Measurements from ENCODE around the gene OCA2.

Gene OCA2

GRCh38 chr15:28049581-28049980 is 49.5 kb downstream of the OCA2 start:
- Histone ChIP-seq H3K9me3 (ENCODE audit: control insufficient read depth, low read length) (no peaks in the 10 kb centered on the region), H3K36me3 (ENCODE audit: control insufficient read depth, insufficient read depth, low read length) (no peaks in the 10 kb centered on the region), H3K27ac (ENCODE audit: insufficient read depth, low read length, poor library complexity, severe bottlenecking) (no peak overlapping the region), H3K4me1 (ENCODE audit: control insufficient read depth, insufficient read depth, low read length, poor library complexity, severe bottlenecking) (no peaks in the 10 kb centered on the region), H3K4me3 (ENCODE audit: insufficient read depth, low read depth, low read length, poor library complexity, severe bottlenecking) (no peak overlapping the region), H3K27me3 (replicated peaks; ENCODE audit: control insufficient read depth, insufficient read depth, low read length, poor library complexity, severe bottlenecking) (no peaks in the 10 kb centered on the region)
- no peak for DNase-seq

DNA sequence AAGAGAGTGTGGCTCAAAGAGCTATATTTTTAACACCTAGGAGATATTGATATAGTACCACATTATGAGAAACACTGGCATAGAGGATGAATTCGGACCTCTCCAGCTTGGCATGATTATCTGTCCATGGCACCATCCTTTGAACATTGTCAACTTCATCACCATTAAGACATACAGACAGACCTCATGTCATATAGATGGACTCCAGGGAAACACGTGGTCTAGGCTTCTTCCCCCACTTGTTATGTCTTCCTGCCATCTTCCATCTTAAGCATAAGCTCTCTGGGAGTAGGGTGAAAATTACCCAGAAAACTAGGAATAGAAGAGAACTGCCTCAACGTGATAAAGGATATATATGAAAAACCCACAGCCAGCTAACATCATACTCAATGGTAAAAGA is 51.8 kb downstream of the OCA2 start:
- no peaks in the 10 kb centered on the region for H3K9me3 ChIP-seq (ENCODE audit: control insufficient read depth, low read length)
- no peaks in the 10 kb centered on the region for H3K4me1 ChIP-seq (ENCODE audit: control insufficient read depth, insufficient read depth, low read length, poor library complexity, severe bottlenecking)
- no peaks in the 10 kb centered on the region for H3K27me3 ChIP-seq (replicated peaks; ENCODE audit: control insufficient read depth, insufficient read depth, low read length, poor library complexity, severe bottlenecking)
- DNase-seq, result no peak
- H3K4me3 ChIP-seq (ENCODE audit: insufficient read depth, low read depth, low read length, poor library complexity, severe bottlenecking), result no peak overlapping the region
- no peaks in the 10 kb centered on the region for H3K36me3 ChIP-seq (ENCODE audit: control insufficient read depth, insufficient read depth, low read length)
- no peak overlapping the region for H3K27ac ChIP-seq (ENCODE audit: insufficient read depth, low read length, poor library complexity, severe bottlenecking)

- H3K36me3 ChIP-seq (ENCODE audit: control insufficient read depth, insufficient read depth, low read length), result no peaks in the 10 kb centered on the region
- H3K9me3 ChIP-seq (ENCODE audit: control insufficient read depth, low read length), result no peaks in the 10 kb centered on the region
- DNase-seq, result no peak
- H3K4me3 ChIP-seq (ENCODE audit: insufficient read depth, low read depth, low read length, poor library complexity, severe bottlenecking), result no peak overlapping the region
- H3K27ac ChIP-seq (ENCODE audit: insufficient read depth, low read length, poor library complexity, severe bottlenecking), result no peak overlapping the region
- no peaks in the 10 kb centered on the region for H3K4me1 ChIP-seq (ENCODE audit: control insufficient read depth, insufficient read depth, low read length, poor library complexity, severe bottlenecking)
- no peaks in the 10 kb centered on the region for H3K27me3 ChIP-seq (replicated peaks; ENCODE audit: control insufficient read depth, insufficient read depth, low read length, poor library complexity, severe bottlenecking)
Observed at GRCh38 chr15:28044121-28044672, 54.9 kb downstream of the OCA2 start.

- Histone ChIP-seq H3K9me3 (ENCODE audit: control insufficient read depth, low read length) (no peaks in the 10 kb centered on the region), H3K27me3 (replicated peaks; ENCODE audit: control insufficient read depth, insufficient read depth, low read length, poor library complexity, severe bottlenecking) (no peaks in the 10 kb centered on the region), H3K4me3 (ENCODE audit: insufficient read depth, low read depth, low read length, poor library complexity, severe bottlenecking) (no peak overlapping the region), H3K27ac (ENCODE audit: insufficient read depth, low read length, poor library complexity, severe bottlenecking) (no peak overlapping the region), H3K36me3 (ENCODE audit: control insufficient read depth, insufficient read depth, low read length) (no peaks in the 10 kb centered on the region), H3K4me1 (ENCODE audit: control insufficient read depth, insufficient read depth, low read length, poor library complexity, severe bottlenecking) (no peaks in the 10 kb centered on the region)
- DNase-seq, result no peak
Observed at GRCh38 chr15:28043691-28044091, 55.4 kb downstream of the OCA2 start.

GRCh38 chr15:28037969-28038590 is 61.0 kb downstream of the OCA2 start:
- H3K27me3 ChIP-seq (replicated peaks; ENCODE audit: control insufficient read depth, insufficient read depth, low read length, poor library complexity, severe bottlenecking), result no peaks in the 10 kb centered on the region

GRCh38 chr15:28033443-28033842 is 65.7 kb downstream of the OCA2 start:
- no peaks in the 10 kb centered on the region for H3K36me3 ChIP-seq (ENCODE audit: control insufficient read depth, insufficient read depth, low read length)
- no peak overlapping the region for H3K4me3 ChIP-seq (ENCODE audit: insufficient read depth, low read depth, low read length, poor library complexity, severe bottlenecking)
- no peaks in the 10 kb centered on the region for H3K9me3 ChIP-seq (ENCODE audit: control insufficient read depth, low read length)
- H3K27me3 ChIP-seq (replicated peaks; ENCODE audit: control insufficient read depth, insufficient read depth, low read length, poor library complexity, severe bottlenecking), result no peaks in the 10 kb centered on the region
- H3K4me1 ChIP-seq (ENCODE audit: control insufficient read depth, insufficient read depth, low read length, poor library complexity, severe bottlenecking), result no peaks in the 10 kb centered on the region
- no peak overlapping the region for H3K27ac ChIP-seq (ENCODE audit: insufficient read depth, low read length, poor library complexity, severe bottlenecking)
- no peak for DNase-seq

More at GRCh38 chr15:28037969-28038590, 61.0 kb downstream of the OCA2 start:
- Histone ChIP-seq H3K9me3 (ENCODE audit: control insufficient read depth, low read length) (no peaks in the 10 kb centered on the region), H3K4me1 (ENCODE audit: control insufficient read depth, insufficient read depth, low read length, poor library complexity, severe bottlenecking) (no peaks in the 10 kb centered on the region), H3K36me3 (ENCODE audit: control insufficient read depth, insufficient read depth, low read length) (no peaks in the 10 kb centered on the region), H3K4me3 (ENCODE audit: insufficient read depth, low read depth, low read length, poor library complexity, severe bottlenecking) (no peak overlapping the region), H3K27ac (ENCODE audit: insufficient read depth, low read length, poor library complexity, severe bottlenecking) (no peak overlapping the region)
- DNase-seq, result no peak

DNA sequence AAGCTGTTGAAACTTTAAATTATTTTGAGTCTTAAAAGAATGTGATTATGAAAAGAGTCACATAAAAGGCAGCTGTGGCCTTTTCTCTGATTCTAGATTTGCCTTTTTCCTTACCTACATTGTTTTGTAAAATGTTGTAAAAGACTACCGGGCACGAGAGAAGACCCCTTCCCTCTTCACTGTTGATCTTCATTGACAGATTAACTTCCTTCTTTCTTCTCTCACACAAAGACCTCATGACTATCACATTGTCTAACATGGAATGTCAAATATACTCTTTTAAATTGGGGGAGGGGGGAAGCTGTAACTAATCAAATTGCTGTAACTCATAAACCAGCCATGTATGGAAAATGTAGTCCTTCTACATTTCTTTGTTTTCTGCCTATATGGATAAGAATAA is 68.3 kb downstream of the OCA2 start:
- Histone ChIP-seq H3K9me3 (ENCODE audit: control insufficient read depth, low read length) (no peaks in the 10 kb centered on the region), H3K27me3 (replicated peaks; ENCODE audit: control insufficient read depth, insufficient read depth, low read length, poor library complexity, severe bottlenecking) (no peaks in the 10 kb centered on the region), H3K27ac (ENCODE audit: insufficient read depth, low read length, poor library complexity, severe bottlenecking) (no peak overlapping the region), H3K36me3 (ENCODE audit: control insufficient read depth, insufficient read depth, low read length) (no peaks in the 10 kb centered on the region), H3K4me3 (ENCODE audit: insufficient read depth, low read depth, low read length, poor library complexity, severe bottlenecking) (no peak overlapping the region), H3K4me1 (ENCODE audit: control insufficient read depth, insufficient read depth, low read length, poor library complexity, severe bottlenecking) (no peaks in the 10 kb centered on the region)
- no peak for DNase-seq

GRCh38 chr15:28027714-28028076 is 71.4 kb downstream of the OCA2 start:
- Histone ChIP-seq H3K36me3 (ENCODE audit: control insufficient read depth, insufficient read depth, low read length) (no peaks in the 10 kb centered on the region), H3K4me3 (ENCODE audit: insufficient read depth, low read depth, low read length, poor library complexity, severe bottlenecking) (no peak overlapping the region), H3K27ac (ENCODE audit: insufficient read depth, low read length, poor library complexity, severe bottlenecking) (no peak overlapping the region), H3K4me1 (ENCODE audit: control insufficient read depth, insufficient read depth, low read length, poor library complexity, severe bottlenecking) (no peaks in the 10 kb centered on the region), H3K9me3 (ENCODE audit: control insufficient read depth, low read length) (no peaks in the 10 kb centered on the region), H3K27me3 (replicated peaks; ENCODE audit: control insufficient read depth, insufficient read depth, low read length, poor library complexity, severe bottlenecking) (no peaks in the 10 kb centered on the region)
- no peak for DNase-seq

DNA sequence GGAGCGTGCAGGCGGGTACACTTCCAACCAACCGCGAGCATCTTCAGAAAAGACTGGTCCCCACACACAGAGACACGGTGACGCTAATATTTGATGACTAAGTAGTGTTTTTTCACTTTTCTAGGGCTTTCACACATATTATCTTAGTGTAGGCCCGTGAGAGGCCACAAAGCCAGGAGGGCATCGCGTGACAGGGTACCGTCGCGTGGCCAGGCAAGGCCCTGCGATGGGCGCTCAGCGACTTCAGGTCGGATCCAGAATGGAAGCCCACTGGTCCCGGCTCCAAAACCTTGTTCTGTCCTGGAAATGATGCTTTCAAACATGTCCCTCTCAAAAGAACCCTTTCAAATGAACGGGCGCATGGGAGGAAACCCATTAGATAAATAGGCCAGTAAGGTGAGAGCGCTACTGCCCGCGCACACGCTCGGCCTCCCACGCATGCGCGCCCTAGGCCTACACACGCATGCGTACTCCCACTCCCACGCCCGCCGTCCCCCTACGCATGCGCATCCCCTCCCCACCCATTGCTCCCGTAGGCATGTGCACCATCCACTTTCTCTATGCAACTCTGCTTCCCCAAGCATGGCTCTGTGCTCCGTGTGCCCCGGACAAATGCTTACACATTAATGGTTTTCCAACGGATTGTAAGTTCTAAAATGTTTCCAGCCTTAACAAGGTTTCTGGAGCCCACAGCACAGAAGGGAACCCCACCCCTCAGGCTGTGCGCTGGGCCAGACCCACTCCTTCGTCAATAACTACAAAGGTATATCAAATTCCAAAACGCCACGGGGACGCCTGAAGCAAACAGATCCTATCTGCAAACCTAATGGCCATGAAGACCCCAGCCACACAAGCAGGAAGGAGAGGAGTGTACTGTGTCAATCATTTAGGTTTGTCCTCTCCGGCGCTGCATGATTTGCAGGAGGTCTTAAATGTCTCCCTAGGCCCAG is 72.1 kb downstream of the OCA2 start:
- no peak overlapping the region for H3K27ac ChIP-seq (ENCODE audit: insufficient read depth, low read length, poor library complexity, severe bottlenecking)
- H3K36me3 ChIP-seq (ENCODE audit: control insufficient read depth, insufficient read depth, low read length), result no peaks in the 10 kb centered on the region
- H3K9me3 ChIP-seq (ENCODE audit: control insufficient read depth, low read length), result no peaks in the 10 kb centered on the region
- no peak overlapping the region for H3K4me3 ChIP-seq (ENCODE audit: insufficient read depth, low read depth, low read length, poor library complexity, severe bottlenecking)
- no peaks in the 10 kb centered on the region for H3K4me1 ChIP-seq (ENCODE audit: control insufficient read depth, insufficient read depth, low read length, poor library complexity, severe bottlenecking)
- no peak for DNase-seq
- no peaks in the 10 kb centered on the region for H3K27me3 ChIP-seq (replicated peaks; ENCODE audit: control insufficient read depth, insufficient read depth, low read length, poor library complexity, severe bottlenecking)

- Histone ChIP-seq H3K9me3 (ENCODE audit: control insufficient read depth, low read length) (no peaks in the 10 kb centered on the region), H3K27ac (ENCODE audit: insufficient read depth, low read length, poor library complexity, severe bottlenecking) (no peak overlapping the region), H3K4me1 (ENCODE audit: control insufficient read depth, insufficient read depth, low read length, poor library complexity, severe bottlenecking) (no peaks in the 10 kb centered on the region), H3K27me3 (replicated peaks; ENCODE audit: control insufficient read depth, insufficient read depth, low read length, poor library complexity, severe bottlenecking) (no peaks in the 10 kb centered on the region), H3K36me3 (ENCODE audit: control insufficient read depth, insufficient read depth, low read length) (no peaks in the 10 kb centered on the region), H3K4me3 (ENCODE audit: insufficient read depth, low read depth, low read length, poor library complexity, severe bottlenecking) (no peak overlapping the region)
- no peak for DNase-seq
Observed at GRCh38 chr15:28026221-28026620, 72.9 kb downstream of the OCA2 start.
